OCI-LY3 (cell line): ENCODE results near the gene ZNF445.

Experiments
- CTCF ChIP-seq: fragments of 200-600, 300-600 bp; sonication (generic); IDR thresholded peaks from 2 replicates; pipeline ENCODE4 v1.5.1; 2014; ENCODE audit warnings: antibody characterized with exemption, low read length, low read depth
- EZH2phosphoT487 ChIP-seq: fragments of 200-600 bp; shearing (Covaris generic); IDR thresholded peaks from 2 replicates; pipeline ENCODE4 v1.6.1; 2018; ENCODE audit warnings: antibody characterized with exemption, mixed run types, low read depth

- no peak for TF ChIP-seq CTCF
- TF ChIP-seq EZH2phosphoT487, result no peak
These were observed 1.3 kb downstream of the ZNF445 start for GRCh38 chr3:44476181-44476611.
